Nephron (organoid): Measurements from ENCODE around the gene TGFBR3L.

Experiments used
- H3K27ac Mint-ChIP-seq, 3 experiments: 2 replicates each; pipeline ENCODE4 v1.8.0; 2020; ENCODE audit warnings: mixed read lengths in 3 of 3, mild to moderate bottlenecking in 2 of 3, moderate library complexity in 1 of 3
- H3K27me3 Mint-ChIP-seq: 2 replicates; pipeline ENCODE4 v1.8.0; 2021; ENCODE audit warnings: low read depth, mild to moderate bottlenecking, moderate library complexity, mixed read lengths
- H3K36me3 Mint-ChIP-seq: 2 replicates; pipeline ENCODE4 v1.8.0; 2020; ENCODE audit warnings: low read depth, mixed read lengths
- H3K4me1 Mint-ChIP-seq: 2 replicates; pipeline ENCODE4 v1.8.0; 2020; ENCODE audit warnings: mixed read lengths
- H3K4me3 Mint-ChIP-seq, 3 experiments: 2 replicates each; pipeline ENCODE4 v1.8.0; 2020; ENCODE audit warnings: mild to moderate bottlenecking in 3 of 3, mixed read lengths in 3 of 3, moderate library complexity in 2 of 3
- H3K9me3 Mint-ChIP-seq: 2 replicates; pipeline ENCODE4 v1.8.0; 2020; ENCODE audit warnings: mixed read lengths
- TF ChIP-seq, protein P1 (sequence below), 3 experiments: fragments of 200-600 bp; sonication (generic); IDR thresholded peaks; one replicate each; pipeline ENCODE4 v1.5.0; 2021; ENCODE audit warnings: antibody characterized with exemption in 3 of 3; ENCODE audit not compliant: unreplicated experiment in 3 of 3

Gene TGFBR3L

GRCh38 chr19:7920519-7921301 lies 6.1 kb downstream of the TGFBR3L start:
- Mint-ChIP-seq H3K9me3 (no peaks in the 10 kb centered on the region), H3K36me3 (no peaks in the 10 kb centered on the region), H3K27me3 (peaks cover 36% of the 10 kb centered on the region), H3K4me1 (peaks cover 20% of the 10 kb centered on the region), H3K27ac (peak overlapping the region; percentile 89 to 94 (median 92)), H3K4me3 (peak overlapping the region; percentile 83 to 90 (median 90))
- TF ChIP-seq, protein P1, sequence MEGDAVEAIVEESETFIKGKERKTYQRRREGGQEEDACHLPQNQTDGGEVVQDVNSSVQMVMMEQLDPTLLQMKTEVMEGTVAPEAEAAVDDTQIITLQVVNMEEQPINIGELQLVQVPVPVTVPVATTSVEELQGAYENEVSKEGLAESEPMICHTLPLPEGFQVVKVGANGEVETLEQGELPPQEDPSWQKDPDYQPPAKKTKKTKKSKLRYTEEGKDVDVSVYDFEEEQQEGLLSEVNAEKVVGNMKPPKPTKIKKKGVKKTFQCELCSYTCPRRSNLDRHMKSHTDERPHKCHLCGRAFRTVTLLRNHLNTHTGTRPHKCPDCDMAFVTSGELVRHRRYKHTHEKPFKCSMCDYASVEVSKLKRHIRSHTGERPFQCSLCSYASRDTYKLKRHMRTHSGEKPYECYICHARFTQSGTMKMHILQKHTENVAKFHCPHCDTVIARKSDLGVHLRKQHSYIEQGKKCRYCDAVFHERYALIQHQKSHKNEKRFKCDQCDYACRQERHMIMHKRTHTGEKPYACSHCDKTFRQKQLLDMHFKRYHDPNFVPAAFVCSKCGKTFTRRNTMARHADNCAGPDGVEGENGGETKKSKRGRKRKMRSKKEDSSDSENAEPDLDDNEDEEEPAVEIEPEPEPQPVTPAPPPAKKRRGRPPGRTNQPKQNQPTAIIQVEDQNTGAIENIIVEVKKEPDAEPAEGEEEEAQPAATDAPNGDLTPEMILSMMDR (IDR thresholded peaks at IDR 0.05; ENCODE audit: unreplicated experiment in 3 of 3), result no peak

- H3K9me3 Mint-ChIP-seq, result no peaks in the 10 kb centered on the region
- H3K36me3 Mint-ChIP-seq, result no peaks in the 10 kb centered on the region
- H3K27me3 Mint-ChIP-seq, result peaks cover 31% of the 10 kb centered on the region
- H3K4me3 Mint-ChIP-seq, result peak overlapping the region; percentile 83 to 90 (median 90)
- TF ChIP-seq, protein P1 (IDR thresholded peaks at IDR 0.05; ENCODE audit: unreplicated experiment in 3 of 3), result no peak
- H3K27ac Mint-ChIP-seq, result peak overlapping the region; percentile 89 to 94 (median 92)
- H3K4me1 Mint-ChIP-seq, result peaks cover 22% of the 10 kb centered on the region
Observed at GRCh38 chr19:7921302-7921966, 6.8 kb downstream of the TGFBR3L start.

GRCh38 chr19:7921967-7922835 lies 7.6 kb downstream of the TGFBR3L start:
- TF ChIP-seq, protein P1 (IDR thresholded peaks at IDR 0.05; ENCODE audit: unreplicated experiment in 3 of 3), result no peak
- peak overlapping the region in 2 of 3 experiments; percentile 15 to 44 for H3K27ac Mint-ChIP-seq
- H3K36me3 Mint-ChIP-seq, result no peaks in the 10 kb centered on the region
- H3K4me1 Mint-ChIP-seq, result peaks cover 22% of the 10 kb centered on the region
- H3K4me3 Mint-ChIP-seq, result peak overlapping the region; percentile 65 to 77 (median 66)
- H3K9me3 Mint-ChIP-seq, result no peaks in the 10 kb centered on the region
- H3K27me3 Mint-ChIP-seq, result peaks cover 25% of the 10 kb centered on the region

DNA sequence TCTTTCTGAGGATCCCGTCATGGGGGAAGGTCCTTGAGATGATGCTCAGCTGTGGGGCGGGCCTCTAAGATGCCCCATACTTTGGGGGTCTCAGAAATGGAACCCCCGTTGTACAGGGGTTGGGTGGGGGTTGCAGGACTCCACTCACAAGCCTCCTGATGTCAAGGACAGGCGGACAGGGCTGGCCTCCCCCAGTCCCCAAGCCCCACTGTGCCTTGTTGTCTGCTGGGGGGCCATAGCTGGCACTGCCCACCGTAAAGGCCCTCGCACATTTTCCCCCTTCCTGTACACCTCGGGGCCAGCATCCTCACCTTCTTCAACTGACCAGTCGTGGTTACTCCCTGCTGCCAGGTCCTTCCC lies 8.2 kb downstream of the TGFBR3L start:
- TF ChIP-seq, protein P1 (IDR thresholded peaks at IDR 0.05; ENCODE audit: unreplicated experiment in 3 of 3), result no peak
- Mint-ChIP-seq H3K27me3 (peaks cover 22% of the 10 kb centered on the region), H3K36me3 (no peaks in the 10 kb centered on the region), H3K9me3 (no peaks in the 10 kb centered on the region), H3K4me1 (peaks cover 22% of the 10 kb centered on the region), H3K4me3 (peak overlapping the region; percentile 49 to 63 (median 59)), H3K27ac (peak overlapping the region in 1 of 3 experiments; percentile 53)

DNA sequence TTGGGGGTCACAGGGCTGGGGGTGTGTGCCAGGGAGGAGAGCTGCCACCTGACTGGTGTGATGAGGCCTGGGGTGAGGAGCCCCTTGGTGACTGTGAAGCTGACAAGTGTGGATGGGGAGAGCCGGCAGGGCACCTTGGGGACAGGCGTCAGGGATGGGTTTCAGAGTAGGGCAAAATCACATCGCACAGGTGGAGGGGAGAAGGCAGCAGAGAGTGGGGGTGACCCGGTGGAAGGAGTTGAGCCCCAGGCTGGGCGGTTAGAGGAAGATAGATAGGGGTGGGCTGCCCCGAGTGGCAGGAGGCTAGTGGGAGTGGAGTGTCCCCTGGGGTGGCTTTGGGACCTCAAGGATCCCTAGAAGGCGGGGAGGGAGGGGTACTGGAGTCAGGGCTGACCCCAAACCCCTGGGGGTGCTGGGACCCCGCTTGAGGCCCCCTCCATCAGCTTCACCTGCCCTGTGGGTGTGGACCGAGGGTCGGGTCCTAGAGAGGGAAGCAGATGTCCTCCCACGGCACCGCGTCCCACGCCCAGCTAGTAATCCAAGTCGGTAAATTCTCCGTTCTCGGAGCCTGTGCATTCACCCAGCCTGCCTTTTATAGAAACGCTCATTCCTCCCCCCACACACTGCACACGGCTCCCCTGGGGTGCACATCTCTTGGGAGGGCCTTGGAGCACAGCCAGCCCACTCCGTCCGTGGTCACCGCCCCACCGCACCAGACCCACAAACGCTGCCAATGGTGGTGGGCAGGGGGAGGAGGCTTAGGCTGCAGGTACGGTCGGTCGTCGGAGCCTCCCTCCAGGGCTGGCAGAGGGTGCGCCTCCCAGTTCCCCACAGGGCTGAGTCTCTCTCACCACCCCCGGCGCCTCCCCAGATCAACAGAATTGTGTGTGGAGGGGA lies 8.9 kb downstream of the TGFBR3L start:
- TF ChIP-seq, protein P1 (IDR thresholded peaks at IDR 0.05; ENCODE audit: unreplicated experiment in 3 of 3), result no peak
- no peaks in the 10 kb centered on the region for H3K9me3 Mint-ChIP-seq
- H3K4me3 Mint-ChIP-seq, result peak overlapping the region; percentile 59 to 77 (median 74)
- H3K27ac Mint-ChIP-seq, result peak overlapping the region in 1 of 3 experiments; percentile 53
- peaks cover 5% of the 10 kb centered on the region for H3K36me3 Mint-ChIP-seq
- peaks cover 15% of the 10 kb centered on the region for H3K27me3 Mint-ChIP-seq
- H3K4me1 Mint-ChIP-seq, result peaks cover 27% of the 10 kb centered on the region
